Pancreas (tissue), 10 donors: ENCODE data around the gene PTPRG. TPM values are rescaled to one million over a fixed set of nuclear protein-coding genes. Genes with fewer than 3 reads are reported as not detected.

ENCODE experiments used
- ATAC-seq, 4 donors: fragments of 200-7000 bp; cut with Tn5 transposase; one replicate each; pipeline versions ENCODE4 v1.8.0 to v1.9.1; 2020; ENCODE audit warnings: mild to moderate bottlenecking in 4 of 4, moderate library complexity in 4 of 4
- DNase-seq, 6 donors: peaks; one replicate each; pipeline ENCODE4 v3.0.0-alpha.2; 2020
- FAIRE-seq: peaks from 2 replicates; lab custom pipeline; 2012; peaks lifted over from hg19 to GRCh38; lab: Jason Lieb, UNC
- H3K27ac ChIP-seq, 4 donors: fragments of 200-600 bp; sonication (generic); 1 replicate in 3 of 4; 2 replicates in 1 of 4; pipeline versions ENCODE4 v1.5.0 to v1.8.0; 2020
- H3K27me3 ChIP-seq, 4 donors: fragments of 200-600 bp; one replicate each; pipeline ENCODE4 v1.8.0; 2021
- H3K36me3 ChIP-seq, 3 donors: fragments of 200-600 bp; sonication (generic) in 1 of 3; one replicate each; pipeline versions ENCODE4 v1.5.0 to v1.8.0; 2020 to 2021
- H3K4me1 ChIP-seq, 3 donors: fragments of 200-600 bp; one replicate each; pipeline ENCODE4 v1.8.0; 2021
- H3K4me3 ChIP-seq, 4 donors: fragments of 200-600 bp; sonication (generic) in 2 of 4; one replicate each; pipeline versions ENCODE4 v1.5.0 to v1.8.0; 2020 to 2021
- H3K9me3 ChIP-seq, 4 donors: fragments of 200-600 bp; one replicate each; pipeline ENCODE4 v1.8.0; 2021
- CTCF ChIP-seq, 4 donors: fragments of 200-600 bp; sonication (generic) in 3 of 4; IDR thresholded peaks; one replicate each; pipeline versions ENCODE4 v1.5.0 to v1.8.0; 2021; ENCODE audit warnings: antibody characterized with exemption in 4 of 4
- WGBS, 2 donors: extraction: QIAGEN DNeasy Blood & Tissue Kit; methylation state at CpG; one replicate each; pipeline ENCODE4 v1.1.7; 2013; 5-methylcytosine and 5-hydroxymethylcytosine counted together
- intact Hi-C, 3 donors: fragments of 100-400 bp; cut with DNase I; formaldehyde crosslinking; loops; one replicate each; pipeline versions ENCODE4 v1.11.1 to v1.14.2; 2022
- polyA plus RNA-seq, 2 donors: library from polyadenylated mRNA; stranded (reverse); fragments of 200-250 nt; gene quantifications; one replicate each; pipeline ENCODE4 v1.2.3, GENCODE V29; 2013
- total RNA-seq, 6 donors: library from RNA; stranded (reverse); fragmentation: NEBNext Ultra II Directional in 4 of 6; extraction: Animal tissue kit (Norgen Biotek cat#: 25700) in 4 of 6; gene quantifications; one replicate each; pipeline versions ENCODE4 v1.2.1 to v1.2.4, GENCODE V29; 2021 to 2023
- donor health status: healthy with polysubstance abuse.
- donor health status: DM: no; HTN: no; CAD: no; lungs with moderate emphysema.
- donor health status: DM: no; HTN: no; CAD: no.
- donor health status: control.
- donor health status: control.
- donor health status: Bipolar disorder and iron deficiency.
- donor health status: DM: yes; HTN: yes; CAD: no.
- donor health status: DM: no; HTN: no; CAD: no.
- donor health status: DM: no; HTN: no; CAD: no.
- donor health status: DM: yes; HTN: yes; CAD: no.

The PTPRG gene
- total and polyA plus RNA-seq, 8 donors = 2.8 to 20.5 (median 9.5) TPM

- intact Hi-C loops = no loop called here
- no peak for TF ChIP-seq CTCF (IDR thresholded peaks at IDR 0.05)
- Histone ChIP-seq H3K27ac (no peak overlapping the region), H3K36me3 (no peaks in the 10 kb centered on the region), H3K27me3 (no peaks in the 10 kb centered on the region), H3K4me1 (peaks cover 0 to 5% (median 0%) of the 10 kb centered on the region in 3 donors), H3K4me3 (no peak overlapping the region), H3K9me3 (no peaks in the 10 kb centered on the region)
- 86 to 95% methylated on average over 1 of the region's 1 CpG for WGBS, 2 donors
- ATAC-seq = no peak
- no peak for FAIRE-seq
- DNase-seq = no peak
Measured at GRCh38 chr3:61831973-61832372, 270.6 kb downstream of the PTPRG start.

- ATAC-seq (no peak), FAIRE-seq (no peak), DNase-seq (no peak)
- Histone ChIP-seq H3K4me1 (peaks cover 0 to 5% (median 0%) of the 10 kb centered on the region in 3 donors), H3K27ac (no peak overlapping the region), H3K36me3 (no peaks in the 10 kb centered on the region), H3K9me3 (no peaks in the 10 kb centered on the region), H3K4me3 (no peak overlapping the region), H3K27me3 (no peaks in the 10 kb centered on the region)
- intact Hi-C loops = no loop called here
- WGBS, 2 donors = 79 to 84% methylated on average over 6 of the region's 6 CpGs
- no peak for TF ChIP-seq CTCF (IDR thresholded peaks at IDR 0.05)
Measured at GRCh38 chr3:61832375-61833229, 271.2 kb downstream of the PTPRG start.

- H3K36me3 ChIP-seq = no peaks in the 10 kb centered on the region
- no peak overlapping the region for H3K4me3 ChIP-seq
- intact Hi-C loops = no loop called here
- DNase-seq (no peak), ATAC-seq (no peak), FAIRE-seq (peak; percentile 23)
- no peaks in the 10 kb centered on the region for H3K27me3 ChIP-seq
- WGBS, 2 donors = 70 to 74% methylated on average over 2 of the region's 2 CpGs
- no peak for TF ChIP-seq CTCF (IDR thresholded peaks at IDR 0.05)
- H3K9me3 ChIP-seq = no peaks in the 10 kb centered on the region
- H3K4me1 ChIP-seq = peaks cover 0 to 7% (median 0%) of the 10 kb centered on the region in 3 donors
- no peak overlapping the region for H3K27ac ChIP-seq
Measured at GRCh38 chr3:61839256-61839655, 277.9 kb downstream of the PTPRG start.

GRCh38 chr3:61841111-61841845 lies 279.9 kb downstream of the PTPRG start:
- ATAC-seq = no peak
- WGBS, 2 donors = 83 to 84% methylated on average over 10 of the region's 10 CpGs
- no peak overlapping the region for H3K27ac ChIP-seq

More at GRCh38 chr3:61841111-61841845, 279.9 kb downstream of the PTPRG start:
- Histone ChIP-seq H3K9me3 (no peaks in the 10 kb centered on the region), H3K27me3 (no peaks in the 10 kb centered on the region), H3K4me3 (no peak overlapping the region), H3K36me3 (no peaks in the 10 kb centered on the region), H3K4me1 (peaks cover 0 to 7% (median 0%) of the 10 kb centered on the region in 3 donors)
- intact Hi-C loops = no loop called here
- no peak for FAIRE-seq
- TF ChIP-seq CTCF (IDR thresholded peaks at IDR 0.05) = no peak
- no peak for DNase-seq
